WTC11 (cell line): ENCODE data around the gene ARHGAP22. TPM values are rescaled to one million over a fixed set of nuclear protein-coding genes. Genes with fewer than 3 reads are reported as not detected.

Source experiments
- ATAC-seq: fragments of 200-7000 bp; cut with Tn5 transposase; 2 replicates; pipeline ENCODE4 v1.10.0; 2021; ENCODE audit warnings: mild to moderate bottlenecking, moderate library complexity
- CTCF ChIA-PET: fragments of 300-600 bp; sonication (Branson Sonifier 250); formaldehyde crosslinking; loops from one replicate; lab custom pipeline; 2021; ENCODE audit warnings: antibody characterized with exemption; lab: Charles Lee
- POLR2A ChIA-PET: fragments of 350-600 bp; sonication (Branson Sonifier 250); formaldehyde crosslinking; loops from one replicate; lab custom pipeline; 2021; ENCODE audit warnings: antibody characterized with exemption; lab: Charles Lee
- DNase-seq: peaks from one replicate; pipeline ENCODE4 v3.0.0; 2021; ENCODE audit warnings: low spot score
- H3K27ac Mint-ChIP-seq: 2 replicates; pipeline ENCODE4 v1.8.0; 2021; ENCODE audit warnings: mixed read lengths
- H3K27me3 Mint-ChIP-seq: 2 replicates; pipeline ENCODE4 v1.8.0; 2021; ENCODE audit warnings: low read depth, mild to moderate bottlenecking, moderate library complexity, mixed read lengths
- H3K36me3 Mint-ChIP-seq: 2 replicates; pipeline ENCODE4 v1.8.0; 2021; ENCODE audit warnings: mixed read lengths
- H3K4me1 Mint-ChIP-seq: 2 replicates; pipeline ENCODE4 v1.8.0; 2022; ENCODE audit warnings: mixed read lengths
- H3K4me3 Mint-ChIP-seq: 2 replicates; pipeline ENCODE4 v1.8.0; 2021; ENCODE audit warnings: mild to moderate bottlenecking, moderate library complexity, mixed read lengths
- H3K9me3 Mint-ChIP-seq: 2 replicates; pipeline ENCODE4 v1.8.0; 2021; ENCODE audit warnings: mixed read lengths
- ARID4B ChIP-seq: sonication (generic); formaldehyde crosslinking; IDR thresholded peaks from 2 replicates; pipeline ENCODE4 v1.8.0; 2023; ENCODE audit warnings: missing genetic modification reagents, mild to moderate bottlenecking, borderline replicate concordance
- CREB1 ChIP-seq: sonication (generic); formaldehyde crosslinking; IDR thresholded peaks from 2 replicates; pipeline ENCODE4 v1.8.0; 2023; ENCODE audit warnings: mild to moderate bottlenecking, missing genetic modification reagents
- CTCF ChIP-seq: fragments of 200-600 bp; IDR thresholded peaks from 2 replicates; pipeline ENCODE4 v1.8.0; 2022; ENCODE audit warnings: antibody characterized with exemption
- E2F1 ChIP-seq: sonication (generic); formaldehyde crosslinking; IDR thresholded peaks from 2 replicates; pipeline ENCODE4 v1.8.0; 2022; ENCODE audit warnings: mild to moderate bottlenecking, missing genetic modification reagents
- EMX1 ChIP-seq: fragments of 250-450 bp; sonication (Bioruptor Pico); IDR thresholded peaks from 2 replicates; pipeline ENCODE4 v1.8.0; 2021; ENCODE audit warnings: mild to moderate bottlenecking
- FOXK1 ChIP-seq: sonication (generic); formaldehyde crosslinking; IDR thresholded peaks from 2 replicates; pipeline ENCODE4 v1.8.0; 2022; ENCODE audit warnings: mild to moderate bottlenecking, moderate library complexity, missing genetic modification reagents
- FOXP4 ChIP-seq: sonication (generic); formaldehyde crosslinking; IDR thresholded peaks from 2 replicates; pipeline ENCODE4 v1.8.0; 2022; ENCODE audit warnings: mild to moderate bottlenecking, missing genetic modification reagents
- GRHL2 ChIP-seq: fragments of 250-450 bp; sonication (Bioruptor Pico); IDR thresholded peaks from 2 replicates; pipeline ENCODE4 v1.8.0; 2022; ENCODE audit warnings: mild to moderate bottlenecking, moderate library complexity; ENCODE audit not compliant: insufficient replicate concordance, severe bottlenecking
- RELA ChIP-seq: sonication (generic); formaldehyde crosslinking; IDR thresholded peaks from 2 replicates; pipeline ENCODE4 v1.8.1; 2022; ENCODE audit warnings: missing genetic modification reagents, mild to moderate bottlenecking, borderline replicate concordance
- SMAD3 ChIP-seq: sonication (generic); formaldehyde crosslinking; IDR thresholded peaks from 2 replicates; pipeline ENCODE4 v1.8.0; 2022; ENCODE audit warnings: missing genetic modification reagents, mild to moderate bottlenecking, borderline replicate concordance
- ZNF121 ChIP-seq: sonication (generic); formaldehyde crosslinking; IDR thresholded peaks from 2 replicates; pipeline ENCODE4 v1.8.0; 2023; ENCODE audit warnings: missing genetic modification reagents
- ZNF232 ChIP-seq: sonication (generic); formaldehyde crosslinking; IDR thresholded peaks from 2 replicates; pipeline ENCODE4 v1.8.0; 2022; ENCODE audit warnings: mild to moderate bottlenecking, missing genetic modification reagents
- ZNF423 ChIP-seq: fragments of 250-450 bp; sonication (Bioruptor Pico); IDR thresholded peaks from 2 replicates; pipeline ENCODE4 v2.1.2; 2022; ENCODE audit warnings: mild to moderate bottlenecking, moderate library complexity
- total RNA-seq: library from RNA; stranded (reverse); gene quantifications from 3 replicates; pipeline ENCODE4 v1.2.3, GENCODE V29; 2021
- TF ChIP-seq, protein P1 (sequence below): fragments of 250-450 bp; sonication (Bioruptor Pico); conservative IDR thresholded peaks from 2 replicates; pipeline ENCODE4 v1.9.0; 2021; ENCODE audit warnings: mild to moderate bottlenecking

Gene ARHGAP22
- total RNA-seq, 1 experiment from 2014 or later, result 8.6 TPM

GRCh38 chr10:48470893-48471805, 133.7 kb downstream of the ARHGAP22 start:
- Mint-ChIP-seq H3K4me3 (no peak overlapping the region), H3K4me1 (peaks cover 44% of the 10 kb centered on the region), H3K27me3 (peaks cover 11% of the 10 kb centered on the region), H3K27ac (peak overlapping the region; percentile 12; the same call in 1 of the 2 replicates), H3K36me3 (peaks cover 15% of the 10 kb centered on the region), H3K9me3 (peaks cover 14% of the 10 kb centered on the region)
- ChIA-PET POLR2A (interaction anchor here (0.6 kb wide), 1 partner anchor 123 kb away, joined by 3 read pairs; no protein-coding TSS in a partner anchor), CTCF (interaction anchor here (3.1 kb wide), 1 partner anchor 12 kb away, joined by 24 read pairs; no protein-coding TSS in a partner anchor)
- DNase-seq (no peak), ATAC-seq (peak; percentile 11; the same call in 1 of the 2 replicates)
- TF ChIP-seq CREB1 (CRISPR knock-in tag) (no peak), EMX1 (CRISPR knock-in tag) (no peak), ZNF121 (CRISPR knock-in tag) (peak; percentile 40; the same call in 1 of the 2 replicates)
- TF ChIP-seq, protein P1, sequence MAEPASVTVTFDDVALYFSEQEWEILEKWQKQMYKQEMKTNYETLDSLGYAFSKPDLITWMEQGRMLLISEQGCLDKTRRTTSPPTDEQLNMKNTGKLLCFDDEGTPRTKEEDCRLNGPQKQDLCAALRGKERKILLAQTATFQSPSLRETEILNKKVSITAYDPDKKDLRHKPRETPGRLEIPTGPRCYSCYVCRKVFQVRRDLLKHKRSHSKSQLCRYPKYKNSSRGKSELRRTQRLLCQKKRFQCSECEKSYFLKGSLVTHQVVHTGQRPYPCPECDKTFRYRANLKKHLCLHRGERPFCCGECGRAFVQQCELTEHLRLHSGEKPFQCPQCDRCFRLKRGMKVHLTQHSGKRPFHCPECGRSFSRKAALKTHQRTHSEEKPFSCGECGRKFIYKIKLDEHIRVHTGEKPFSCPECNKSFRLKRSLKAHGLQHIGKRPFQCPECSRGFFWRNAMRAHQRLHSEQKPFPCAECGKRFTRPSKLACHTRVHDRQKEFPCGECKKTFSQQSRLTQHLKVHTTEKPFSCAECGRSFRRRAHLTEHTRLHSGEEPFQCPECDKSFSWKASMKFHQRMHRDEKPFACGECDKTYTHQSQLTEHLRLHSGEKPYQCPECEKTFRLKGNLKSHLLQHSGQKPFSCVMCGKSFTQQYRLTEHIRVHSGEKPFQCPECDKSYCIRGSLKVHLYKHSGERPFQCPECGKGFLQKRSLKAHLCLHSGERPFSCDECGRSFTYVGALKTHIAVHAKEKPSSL (CRISPR knock-in tag), result no peak

GRCh38 chr10:48470115-48470892, 134.6 kb downstream of the ARHGAP22 start:
- peak overlapping the region; percentile 23; the same call in 1 of the 2 replicates for H3K27ac Mint-ChIP-seq
- ATAC-seq (peak; percentile 69), DNase-seq (no peak)
- CTCF ChIA-PET, result interaction anchor here (1.2 to 3.6 kb wide), 7 partner anchors 11 to 188 kb away, joined by 3 to 24 read pairs (median 7); no protein-coding TSS in a partner anchor
- TF ChIP-seq FOXP4 (CRISPR knock-in tag) (peak; percentile 65; the same call in 1 of the 2 replicates), FOXK1 (CRISPR knock-in tag) (0 out of 2 replicates have a peak, but pooled peaks have one; percentile 30), GRHL2 (CRISPR knock-in tag) (no peak), SMAD3 (CRISPR knock-in tag) (no peak)
- peaks cover 10% of the 10 kb centered on the region for H3K9me3 Mint-ChIP-seq
- POLR2A ChIA-PET, result no interaction called here
- H3K27me3 Mint-ChIP-seq, result peaks cover 15% of the 10 kb centered on the region
- peaks cover 15% of the 10 kb centered on the region for H3K36me3 Mint-ChIP-seq
- H3K4me3 Mint-ChIP-seq, result no peak overlapping the region
- H3K4me1 Mint-ChIP-seq, result peaks cover 40% of the 10 kb centered on the region

DNA sequence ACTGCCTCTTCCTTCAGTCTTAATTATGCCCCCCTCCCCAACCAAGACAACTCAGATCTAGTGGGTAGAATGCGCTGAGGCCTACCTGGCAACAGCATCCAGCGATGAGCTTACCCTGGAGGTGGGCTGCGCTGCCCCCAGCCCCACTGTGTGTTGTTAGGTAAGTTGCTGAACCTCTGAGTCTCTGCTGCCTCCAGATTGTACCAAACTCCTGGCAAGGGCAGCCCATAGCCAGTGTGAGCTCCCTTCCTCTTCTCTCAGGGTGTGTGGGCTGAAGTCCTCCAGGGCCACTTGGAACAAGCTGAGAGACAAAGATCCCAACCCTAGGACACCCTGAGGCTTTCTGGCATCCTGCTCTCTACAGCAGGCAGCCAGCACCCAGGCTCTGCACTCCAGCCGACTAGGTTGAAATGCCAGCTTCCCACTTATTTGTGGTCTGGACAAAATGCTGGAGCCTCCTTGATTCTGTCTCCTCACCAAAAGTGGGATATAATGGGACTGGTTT, 135.3 kb downstream of the ARHGAP22 start:
- DNase-seq (no peak), ATAC-seq (no peak)
- ChIA-PET POLR2A (no interaction called here), CTCF (interaction anchor here (0.6 to 3.6 kb wide), 8 partner anchors 10 to 188 kb away, joined by 3 to 24 read pairs (median 6); no protein-coding TSS in a partner anchor)
- Mint-ChIP-seq H3K36me3 (peaks cover 15% of the 10 kb centered on the region), H3K4me1 (peaks cover 37% of the 10 kb centered on the region), H3K9me3 (peaks cover 10% of the 10 kb centered on the region), H3K4me3 (no peak overlapping the region), H3K27me3 (peaks cover 15% of the 10 kb centered on the region), H3K27ac (no peak overlapping the region; the same call in 1 of the 2 replicates)
- TF ChIP-seq ZNF232 (no peak), RELA (CRISPR knock-in tag) (no peak), CTCF (no peak), ARID4B (CRISPR knock-in tag) (no peak), ZNF423 (CRISPR knock-in tag) (no peak), E2F1 (CRISPR knock-in tag) (no peak)
